Anterior cingulate cortex (tissue), 58 donors: Measurements from ENCODE around the gene CLDN12.

Experiments used
- DNase-seq, 58 donors: peaks; one replicate each; lab custom pipeline; 2025; lab: John Stamatoyannopoulos, UW

CLDN12 gene

DNA sequence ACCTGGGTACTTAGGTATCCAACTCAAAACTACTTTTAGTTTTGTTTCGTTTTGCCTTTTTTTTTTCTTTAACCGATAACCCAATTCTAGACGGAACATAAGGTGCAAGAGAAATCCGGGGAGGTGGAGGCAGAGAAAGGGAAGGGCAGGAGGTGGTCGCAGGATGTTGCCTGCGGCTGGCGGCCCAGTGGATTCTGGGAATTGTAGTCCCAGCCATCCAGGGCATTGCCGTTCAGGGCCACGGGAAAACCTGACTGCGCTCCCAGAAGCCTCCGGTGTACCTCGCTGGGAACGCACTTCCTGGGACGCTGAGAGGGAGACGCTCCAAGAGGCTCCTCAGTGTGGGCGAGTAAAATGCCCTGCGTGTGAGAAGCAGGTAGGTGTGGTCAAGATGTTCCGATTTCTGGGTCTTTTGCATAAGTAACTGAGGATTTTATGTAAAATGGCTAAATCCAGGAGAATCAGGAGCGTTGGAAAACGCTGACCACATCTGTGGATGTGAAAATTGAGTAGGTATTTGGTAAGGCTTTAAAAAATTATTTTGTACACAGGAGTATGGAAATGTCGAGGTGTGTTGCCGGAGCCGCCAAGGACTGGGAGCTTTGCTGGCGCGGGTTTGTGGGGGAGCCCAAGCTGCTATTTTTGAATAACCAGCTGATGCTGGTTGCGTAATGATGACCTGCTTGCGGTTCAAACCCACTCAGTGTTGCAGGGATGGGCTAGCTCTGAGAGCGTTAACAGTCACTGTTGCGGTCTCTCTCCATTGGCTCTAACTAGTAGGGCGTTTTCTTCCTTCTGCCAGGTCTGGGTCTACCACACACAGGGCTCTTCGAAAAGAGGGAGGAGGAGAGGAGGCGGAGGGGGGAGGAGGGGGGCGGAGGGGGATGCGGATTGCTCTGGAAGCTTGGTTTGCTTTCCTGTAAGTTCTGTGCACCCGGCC is at the start of gene CLDN12:
TSS of gene CLDN12 (plus strand) at position 288 of the 940 bp plus-strand sequence. CDS start 9,216 bp downstream, outside the sequence.
- peak; percentile 21 to 91 (median 75) for DNase-seq

DNA sequence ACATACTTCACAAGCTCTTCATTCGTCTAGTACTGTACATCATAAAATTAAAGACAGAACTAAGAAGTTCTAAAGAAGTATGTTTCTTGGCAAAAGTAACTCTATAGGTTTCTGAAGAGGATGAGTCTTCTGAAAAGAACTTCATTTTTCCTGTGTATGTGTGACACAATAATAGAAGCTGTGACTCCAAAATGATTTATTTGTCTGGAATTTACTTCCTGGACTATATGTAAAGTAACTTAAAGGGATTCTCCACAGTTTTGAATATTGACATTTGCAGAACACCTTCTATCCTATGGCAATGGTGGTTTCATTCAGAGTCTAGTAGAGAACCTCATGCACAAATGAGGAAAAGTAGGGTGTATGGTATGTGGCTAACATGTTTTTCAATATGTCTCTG is 19.8 kb upstream of the CLDN12 start:
- no peak for DNase-seq

DNA sequence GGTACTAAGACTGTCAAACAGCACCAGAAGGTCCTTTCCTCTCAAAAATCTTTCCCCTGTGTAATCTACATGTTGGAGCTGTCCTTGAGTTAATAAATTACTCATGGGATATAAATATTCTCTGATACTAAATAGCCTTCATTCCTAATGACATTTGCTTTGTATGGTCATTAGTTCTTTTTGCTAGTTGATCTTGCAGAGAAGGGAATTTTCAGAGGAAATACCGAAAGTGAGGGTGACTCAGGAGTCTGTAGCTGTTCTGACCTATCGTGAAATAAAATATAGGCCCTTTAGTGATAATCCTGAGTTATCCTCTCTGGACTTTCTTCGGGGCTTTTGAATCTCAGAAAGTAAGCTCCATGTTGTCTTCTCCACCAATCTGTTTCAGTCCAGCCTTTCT is 19.4 kb upstream of the CLDN12 start:
- DNase-seq = no peak

DNA sequence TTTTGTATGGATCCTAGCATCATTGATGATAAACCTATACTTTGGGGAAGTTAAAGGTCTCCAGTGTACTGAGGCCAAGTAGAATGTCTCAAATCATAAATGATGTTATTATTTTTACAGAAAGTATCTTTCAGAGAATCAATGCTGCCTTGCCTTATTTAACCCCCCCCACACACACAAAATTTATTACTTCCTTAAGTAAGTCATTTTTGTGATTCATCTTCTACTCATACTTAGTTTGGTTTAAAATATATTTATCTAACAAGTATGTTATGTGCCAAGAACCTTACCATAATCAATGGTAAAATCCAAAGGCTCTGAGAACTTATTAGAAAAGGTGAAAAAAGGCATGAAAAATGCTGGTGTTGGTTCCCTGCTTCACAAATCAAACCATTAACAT is 18.8 kb upstream of the CLDN12 start:
- no peak for DNase-seq

DNA sequence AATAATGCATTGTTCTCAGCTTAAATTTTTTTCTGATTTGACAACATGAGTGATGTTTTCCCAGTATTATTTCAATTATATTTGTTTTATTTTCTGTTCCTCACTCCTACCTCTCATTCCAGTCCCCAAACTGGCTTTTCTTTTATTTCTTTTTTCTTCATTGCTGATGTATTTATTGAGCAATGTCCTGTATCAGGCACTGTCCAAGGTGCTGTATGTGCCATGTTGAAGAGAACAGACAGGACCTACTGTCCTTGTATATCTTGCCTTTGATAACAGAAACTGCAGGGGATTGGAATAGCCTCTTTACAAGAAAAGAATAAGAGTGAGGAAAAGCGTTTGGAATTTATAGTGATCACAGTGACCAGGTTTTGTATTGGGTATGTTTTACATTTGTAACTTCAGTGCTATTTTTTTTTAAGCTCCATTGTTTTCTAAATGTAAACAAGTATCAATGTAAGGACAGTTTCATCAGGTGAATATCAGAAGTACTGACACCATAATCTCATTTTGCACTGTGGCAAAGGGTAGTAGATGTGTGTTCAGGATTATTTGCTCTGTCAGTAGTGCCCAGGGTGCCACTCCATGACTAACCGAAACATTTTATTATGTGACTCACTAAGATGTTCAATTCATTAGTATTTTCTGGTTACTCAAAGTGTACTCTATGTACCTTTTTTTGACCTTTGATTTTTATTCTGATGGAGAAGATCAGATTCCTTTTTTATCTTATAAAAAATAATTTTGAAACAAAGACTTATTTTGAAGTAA is 15.6 kb upstream of the CLDN12 start:
- DNase-seq = no peak

DNA sequence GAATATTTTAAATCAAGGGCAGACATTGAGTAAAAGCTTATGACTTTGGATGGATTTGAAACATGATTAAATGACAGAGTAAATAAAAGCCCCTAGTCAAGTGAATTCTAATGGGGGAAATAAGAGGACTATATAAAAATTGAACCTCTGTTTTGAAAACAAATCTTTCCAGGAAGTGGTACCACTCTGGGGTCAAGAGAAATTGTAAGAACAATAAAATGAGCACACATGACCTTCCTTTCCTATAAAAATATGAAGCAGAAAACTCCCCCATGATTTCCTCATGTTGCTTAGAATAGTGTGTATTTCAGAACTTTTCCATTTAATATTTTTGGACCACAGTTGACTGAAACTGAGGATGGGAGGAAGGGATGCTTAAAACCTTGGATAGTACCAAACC is 12.3 kb upstream of the CLDN12 start:
- DNase-seq = no peak

DNA sequence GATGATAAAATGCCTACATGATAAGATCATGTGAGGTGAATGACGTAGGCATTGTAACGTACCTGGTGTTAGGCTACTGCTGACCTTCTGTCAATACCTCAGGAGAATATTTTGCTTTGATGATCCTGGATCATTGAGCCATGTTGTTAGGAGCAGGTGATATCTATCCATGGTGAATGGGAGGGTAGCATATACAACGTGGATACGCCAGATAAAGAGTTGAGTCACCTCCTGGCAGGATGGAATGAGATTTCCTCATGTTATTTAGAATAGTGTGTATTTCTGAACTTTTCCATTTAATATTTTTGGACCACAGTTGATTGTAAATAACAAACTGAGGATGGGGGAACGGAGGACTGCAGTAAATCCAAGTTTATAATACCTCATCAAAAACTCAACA is 11.8 kb upstream of the CLDN12 start:
- no peak for DNase-seq

DNA sequence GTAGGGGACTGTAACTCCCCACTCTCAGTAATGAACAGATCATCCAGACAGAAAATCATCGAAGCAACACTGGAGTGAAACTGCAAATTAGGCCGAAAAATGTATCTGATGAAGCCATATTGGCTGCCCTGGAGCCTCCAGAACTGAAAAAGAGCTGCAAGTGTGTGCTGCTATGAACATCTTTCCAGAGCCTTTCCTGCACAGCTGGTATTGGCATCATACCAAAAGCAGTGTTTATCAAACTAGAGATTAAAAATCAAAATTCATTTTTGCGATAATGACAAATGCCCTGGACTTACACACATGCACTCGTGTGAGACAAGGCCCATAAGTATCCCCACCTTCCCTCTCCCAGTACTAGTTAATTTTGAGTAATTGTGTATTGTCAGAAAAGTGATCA is 6.8 kb upstream of the CLDN12 start:
- DNase-seq = no peak

DNA sequence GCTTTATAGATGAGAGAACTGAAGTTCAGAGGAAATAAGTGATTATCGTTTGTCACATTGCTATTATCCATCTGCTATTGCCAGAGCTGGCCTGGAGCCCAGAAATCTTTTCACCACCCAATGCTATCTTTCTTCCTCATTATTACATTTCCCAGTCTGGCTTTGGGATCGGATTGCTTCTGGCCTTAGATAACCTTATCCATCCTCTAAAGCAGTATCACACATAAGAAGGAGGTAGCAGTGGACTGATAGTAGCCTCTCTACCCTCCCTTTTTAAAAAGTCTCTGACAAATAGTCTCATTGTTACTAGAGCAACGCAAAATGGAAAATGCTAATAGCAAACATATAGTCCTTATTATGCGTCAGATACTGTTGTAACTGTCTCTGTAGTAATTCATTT is 1.3 kb upstream of the CLDN12 start:
- DNase-seq = peak in 6 of 58 donors; percentile 4 to 39 (median 16)

DNA sequence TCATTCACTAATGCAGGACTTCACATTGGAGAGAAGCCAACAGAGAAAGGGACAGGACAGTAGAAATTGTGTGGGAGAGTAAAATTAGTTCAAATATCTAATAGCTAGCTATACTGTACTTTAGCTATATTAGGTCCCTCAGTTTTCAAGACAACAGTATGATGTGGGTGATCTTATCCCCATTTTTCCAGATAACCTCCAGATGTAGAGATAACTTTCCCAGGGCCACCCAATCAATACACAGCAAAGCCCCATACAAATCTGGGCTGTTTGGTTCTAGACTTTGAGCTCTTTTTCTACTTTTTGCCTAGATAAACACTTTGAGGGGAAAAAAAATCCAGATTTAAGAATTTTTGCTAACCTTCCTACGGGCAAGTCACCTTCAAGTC is 482 bp upstream of the CLDN12 start:
- no peak for DNase-seq

DNA sequence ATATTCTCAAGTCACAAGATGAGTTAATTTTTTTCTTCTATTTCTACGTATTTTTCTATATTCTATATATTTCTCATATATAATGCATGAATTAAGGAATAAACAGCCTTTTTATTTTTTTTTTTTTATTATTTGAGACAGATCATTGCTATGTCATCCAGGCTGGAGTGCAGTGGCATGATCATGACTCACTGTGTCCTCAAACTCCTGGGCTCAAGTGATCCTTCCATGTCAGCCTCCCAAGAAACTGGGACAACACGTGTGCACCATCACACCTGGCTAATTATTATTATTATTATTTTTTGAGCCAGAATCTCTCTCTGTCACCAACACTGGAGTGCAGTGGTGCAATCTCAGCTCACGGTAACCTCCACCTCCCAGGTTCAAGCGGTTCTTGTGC is 1.5 kb downstream of the CLDN12 start:
- no peak for DNase-seq

DNA sequence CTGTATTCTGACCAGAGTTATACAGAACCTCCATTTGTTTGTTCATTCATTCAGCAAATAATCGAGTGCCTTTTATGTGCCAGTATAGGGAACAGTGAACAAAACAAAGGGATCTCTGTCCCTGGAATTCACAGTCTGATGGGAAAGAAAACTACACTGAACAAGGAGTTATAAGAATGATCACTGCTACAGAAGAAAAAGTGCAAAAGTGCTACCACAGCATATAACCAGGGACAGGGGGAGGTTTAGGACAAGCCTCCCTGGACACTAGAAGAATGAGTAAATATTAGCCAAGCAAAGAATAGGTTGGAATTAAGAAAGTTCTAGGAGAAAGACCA is 4.2 kb downstream of the CLDN12 start:
- DNase-seq = peak in 2 of 58 donors; percentile 12 to 81

DNA sequence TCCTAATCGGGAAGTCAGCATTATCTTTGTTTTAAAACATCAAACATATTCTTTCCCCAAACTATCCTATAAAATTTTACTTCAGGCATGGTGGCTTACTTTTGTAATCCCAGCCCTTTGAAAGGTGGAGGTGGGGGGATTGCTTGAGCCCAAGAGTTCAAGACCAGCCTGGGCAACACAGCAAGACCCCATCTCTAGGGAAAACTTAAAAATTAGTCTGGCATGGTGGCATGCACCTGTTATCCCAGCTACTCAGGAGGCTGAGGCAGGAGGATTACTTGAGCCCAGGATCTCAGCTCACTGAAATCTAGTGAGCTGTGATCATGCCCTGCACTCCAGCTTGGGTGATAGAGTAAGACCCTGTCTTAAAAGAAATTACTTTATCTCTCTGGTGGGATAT is 4.9 kb downstream of the CLDN12 start:
- no peak for DNase-seq

DNA sequence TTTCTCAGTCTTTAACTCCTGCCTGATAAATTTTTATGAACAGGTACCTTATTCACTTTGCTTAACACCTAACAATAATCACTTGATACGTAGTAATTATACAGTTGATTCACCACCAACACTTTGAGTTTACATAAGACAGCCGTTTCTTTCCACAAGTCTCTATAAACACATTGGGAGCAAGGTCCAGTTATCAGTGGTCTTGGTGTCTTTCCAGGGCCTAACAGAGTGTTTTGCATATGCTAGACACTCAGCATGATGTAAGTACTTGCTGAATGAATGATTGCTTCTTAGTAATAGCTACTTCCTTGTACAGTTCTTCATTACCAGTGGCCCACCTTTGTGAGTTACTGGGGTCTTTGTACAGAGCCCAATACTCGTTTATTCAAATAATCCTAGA is 6.4 kb downstream of the CLDN12 start:
- no peak for DNase-seq

DNA sequence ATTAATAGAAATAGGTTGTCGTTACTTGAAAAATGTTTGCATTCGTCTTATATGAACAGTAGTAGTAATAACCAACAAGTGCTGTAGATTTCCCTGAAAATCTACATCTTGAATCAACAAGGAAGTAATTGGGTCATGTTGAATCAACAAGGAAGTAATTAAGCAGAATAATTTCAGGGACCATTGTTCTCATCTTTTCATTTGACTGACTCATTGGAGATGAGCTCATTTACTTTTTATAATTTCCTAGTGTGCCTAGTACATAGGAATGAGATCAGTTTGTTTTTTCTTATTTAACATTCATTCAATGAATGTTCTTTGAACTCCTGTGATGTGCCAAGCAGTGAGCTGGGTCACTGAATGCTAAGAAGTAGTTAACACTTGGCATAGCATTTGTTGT is 8.2 kb downstream of the CLDN12 start:
- no peak for DNase-seq

DNA sequence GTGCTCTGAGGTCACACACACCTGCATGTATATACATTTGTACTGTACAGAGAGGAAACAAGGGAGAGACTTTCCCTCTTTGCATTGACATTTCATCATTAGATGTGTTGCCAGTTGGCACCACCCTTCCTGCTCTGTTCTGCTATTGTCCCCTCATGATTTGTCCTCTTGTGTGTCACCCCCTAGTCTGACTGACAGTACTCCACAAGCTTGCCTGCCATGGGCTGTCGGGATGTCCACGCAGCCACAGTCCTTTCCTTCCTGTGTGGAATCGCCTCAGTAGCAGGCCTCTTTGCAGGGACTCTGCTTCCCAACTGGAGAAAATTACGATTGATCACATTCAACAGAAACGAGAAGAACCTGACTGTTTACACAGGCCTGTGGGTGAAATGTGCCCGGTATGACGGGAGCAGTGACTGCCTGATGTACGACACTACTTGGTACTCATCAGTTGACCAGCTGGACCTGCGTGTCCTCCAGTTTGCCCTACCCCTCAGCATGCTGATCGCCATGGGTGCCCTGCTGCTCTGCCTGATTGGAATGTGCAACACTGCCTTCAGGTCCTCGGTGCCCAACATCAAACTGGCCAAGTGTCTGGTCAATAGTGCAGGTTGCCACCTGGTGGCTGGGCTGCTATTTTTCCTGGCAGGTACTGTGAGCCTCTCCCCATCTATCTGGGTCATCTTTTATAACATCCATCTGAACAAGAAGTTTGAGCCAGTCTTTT is 9.4 kb downstream of the CLDN12 start:
- no peak for DNase-seq

DNA sequence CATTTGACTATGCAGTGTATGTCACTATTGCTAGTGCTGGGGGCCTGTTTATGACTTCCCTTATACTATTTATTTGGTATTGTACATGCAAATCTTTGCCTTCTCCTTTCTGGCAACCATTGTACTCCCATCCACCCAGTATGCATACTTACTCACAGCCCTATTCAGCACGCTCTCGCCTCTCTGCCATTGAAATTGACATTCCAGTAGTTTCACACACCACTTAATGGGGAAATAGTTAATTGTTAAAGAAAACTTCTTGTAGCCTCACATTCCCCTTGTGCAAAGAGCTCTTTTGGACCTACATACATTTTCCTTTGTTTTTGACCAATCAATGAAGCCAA is 9.9 kb downstream of the CLDN12 start:
- DNase-seq = no peak

DNA sequence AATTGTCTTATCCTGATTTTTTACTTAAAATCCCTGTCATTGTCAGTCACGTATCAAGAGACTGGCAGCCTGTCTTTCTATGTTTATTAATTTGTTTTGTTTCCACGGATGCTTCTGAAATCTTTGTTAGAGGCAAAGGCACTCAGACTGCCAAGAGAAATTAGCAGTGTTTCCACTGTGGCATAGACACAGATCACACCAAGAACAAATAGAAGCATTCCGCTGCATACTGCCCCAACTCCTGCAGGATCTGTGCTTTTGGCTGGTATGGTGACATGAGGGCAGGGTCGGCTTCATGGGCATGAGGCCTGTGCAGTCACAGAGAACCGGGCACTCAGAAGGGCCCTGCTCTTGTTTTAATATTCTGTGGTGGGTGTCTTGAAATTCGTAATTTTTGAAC is 18.4 kb downstream of the CLDN12 start:
- no peak for DNase-seq

DNA sequence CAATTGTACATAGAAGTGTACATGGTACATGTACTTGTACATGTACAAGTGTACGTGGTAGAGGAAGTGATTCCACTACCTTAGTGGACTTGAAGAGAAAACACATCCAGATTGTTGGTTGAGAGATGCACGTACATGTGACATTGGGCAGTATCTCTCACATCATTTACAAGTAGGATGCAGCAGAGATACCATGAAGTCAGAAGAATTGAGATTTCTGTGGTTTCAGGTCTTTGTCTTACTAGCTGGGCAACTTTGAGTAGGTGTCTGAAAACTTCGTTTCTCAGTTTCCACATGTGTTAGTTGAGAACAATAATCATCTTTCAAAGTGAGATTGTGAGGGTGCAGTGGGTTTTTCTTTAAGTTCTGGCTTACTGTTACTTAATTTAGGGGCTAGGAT is 21.5 kb downstream of the CLDN12 start:
- DNase-seq = no peak

DNA sequence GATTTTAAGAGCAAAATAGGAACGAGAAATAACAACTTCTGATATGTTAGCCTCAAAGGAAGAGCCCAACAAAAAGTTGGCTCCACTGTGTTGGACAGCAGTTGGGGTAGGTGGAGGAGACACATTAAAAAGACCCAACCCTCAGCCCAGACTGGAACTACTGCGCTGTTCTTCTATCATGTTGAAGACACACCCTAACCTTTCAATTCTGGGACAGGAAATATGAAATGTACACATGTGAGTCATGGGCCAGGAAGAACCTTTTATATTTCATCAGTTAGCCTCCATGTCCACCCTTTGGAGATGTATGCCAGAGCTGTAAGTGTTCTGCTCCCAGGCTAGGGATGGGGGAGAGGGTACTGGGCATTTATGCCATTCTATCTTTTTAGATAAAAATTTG is 22.1 kb downstream of the CLDN12 start:
- no peak for DNase-seq
